ENCODE results near the gene RNF103.

RNF103 gene

DNA sequence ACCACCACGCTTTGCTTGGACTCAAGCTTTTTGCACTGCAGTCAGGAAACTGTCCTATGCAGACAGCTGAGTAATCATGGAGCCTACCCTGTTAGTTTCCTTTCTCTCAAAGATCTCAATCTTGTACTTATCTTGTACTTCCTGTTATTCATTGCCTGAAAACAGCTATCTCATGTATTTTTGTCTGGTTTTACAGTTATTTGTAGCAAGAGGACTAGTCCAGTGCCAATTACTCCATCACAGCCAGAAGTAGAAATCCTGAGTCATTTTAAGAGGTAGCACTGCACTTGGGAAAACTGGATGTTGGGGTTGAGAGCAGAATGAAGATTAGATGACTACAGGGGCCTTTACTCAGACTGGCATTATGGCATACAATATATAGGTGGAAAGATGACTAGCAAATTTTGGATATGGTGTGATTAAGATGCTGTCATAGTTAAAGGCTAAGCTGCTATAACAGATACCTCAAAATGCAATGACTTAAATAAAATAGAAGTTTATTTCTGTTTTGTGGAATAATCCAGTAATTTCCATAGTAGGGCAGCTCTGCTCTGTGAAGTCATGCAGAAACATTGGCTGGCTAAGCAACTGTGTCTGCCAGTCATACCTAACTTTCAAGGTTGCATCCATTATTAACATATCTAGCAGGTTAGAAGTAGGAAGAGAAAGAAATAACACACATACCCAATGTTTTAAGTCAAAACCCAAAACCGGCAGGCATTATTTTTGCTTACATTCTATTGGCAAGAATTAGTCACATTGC is 39.3 kb downstream of the RNF103 start:
- Histone ChIP-seq H3K4me2 (ENCODE audit: low read length) (peak overlapping the region; percentile 17; the same call in 1 of the 2 replicates), H2AFZ (ENCODE audit: low read depth, low read length) (peak overlapping the region; percentile 78), H3K9me3 (ENCODE audit: insufficient read depth, low read length) (no peaks in the 10 kb centered on the region)

DNA sequence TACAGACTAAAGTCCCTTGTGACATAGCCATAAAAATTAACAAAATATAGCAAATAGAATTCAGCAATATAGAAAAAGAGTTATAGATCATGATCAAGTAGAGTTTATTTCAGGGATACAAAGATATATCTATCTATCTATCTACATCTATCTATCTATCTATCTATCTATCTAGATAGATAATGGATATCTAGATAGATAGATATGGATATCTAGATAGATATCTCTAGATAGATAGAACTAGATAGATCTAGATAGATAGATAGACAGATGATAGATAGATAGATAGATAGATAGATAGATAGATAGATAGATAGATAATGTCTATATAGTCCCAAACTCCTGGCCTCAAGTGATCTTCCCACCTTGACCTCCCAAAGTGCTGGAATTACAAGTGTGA is 43.1 kb downstream of the RNF103 start:
- H3K4me1 ChIP-seq (ENCODE audit: low read length): peaks cover 7% of the 10 kb centered on the region
- no peaks in the 10 kb centered on the region for H3K36me3 ChIP-seq (replicated peaks; ENCODE audit: low read depth, low read length)
- no peaks in the 10 kb centered on the region for H3K79me2 ChIP-seq (ENCODE audit: low read length)
- no peak for TF ChIP-seq EZH2phosphoT487 (IDR thresholded peaks at IDR 0.05; ENCODE audit: low read depth)
- TF ChIP-seq, protein P1, sequence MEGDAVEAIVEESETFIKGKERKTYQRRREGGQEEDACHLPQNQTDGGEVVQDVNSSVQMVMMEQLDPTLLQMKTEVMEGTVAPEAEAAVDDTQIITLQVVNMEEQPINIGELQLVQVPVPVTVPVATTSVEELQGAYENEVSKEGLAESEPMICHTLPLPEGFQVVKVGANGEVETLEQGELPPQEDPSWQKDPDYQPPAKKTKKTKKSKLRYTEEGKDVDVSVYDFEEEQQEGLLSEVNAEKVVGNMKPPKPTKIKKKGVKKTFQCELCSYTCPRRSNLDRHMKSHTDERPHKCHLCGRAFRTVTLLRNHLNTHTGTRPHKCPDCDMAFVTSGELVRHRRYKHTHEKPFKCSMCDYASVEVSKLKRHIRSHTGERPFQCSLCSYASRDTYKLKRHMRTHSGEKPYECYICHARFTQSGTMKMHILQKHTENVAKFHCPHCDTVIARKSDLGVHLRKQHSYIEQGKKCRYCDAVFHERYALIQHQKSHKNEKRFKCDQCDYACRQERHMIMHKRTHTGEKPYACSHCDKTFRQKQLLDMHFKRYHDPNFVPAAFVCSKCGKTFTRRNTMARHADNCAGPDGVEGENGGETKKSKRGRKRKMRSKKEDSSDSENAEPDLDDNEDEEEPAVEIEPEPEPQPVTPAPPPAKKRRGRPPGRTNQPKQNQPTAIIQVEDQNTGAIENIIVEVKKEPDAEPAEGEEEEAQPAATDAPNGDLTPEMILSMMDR (IDR thresholded peaks at IDR 0.05; ENCODE audit: low read depth, low read length): no peak
- H2AFZ ChIP-seq (ENCODE audit: low read depth, low read length): no peak overlapping the region
- no peak overlapping the region for H3K27ac ChIP-seq (ENCODE audit: low read length)
- H4K20me1 ChIP-seq (ENCODE audit: insufficient read depth, low read length): no peaks in the 10 kb centered on the region
- no peaks in the 10 kb centered on the region for H3K27me3 ChIP-seq (ENCODE audit: low read depth, low read length)
- no peak overlapping the region for H3K9ac ChIP-seq (ENCODE audit: low read length)
- H3K4me2 ChIP-seq (ENCODE audit: low read length): no peak overlapping the region
- 0 out of 2 replicates have a peak, but pooled peaks cover 5% of the 10 kb centered on the region for H3K9me3 ChIP-seq (ENCODE audit: insufficient read depth, low read length)
- no peak overlapping the region for H3K4me3 ChIP-seq (ENCODE audit: low read length)

More for the DNA sequence above, 39.3 kb downstream of the RNF103 start:
- Histone ChIP-seq H3K9ac (ENCODE audit: low read length) (no peak overlapping the region), H3K27me3 (ENCODE audit: low read depth, low read length) (no peaks in the 10 kb centered on the region), H4K20me1 (ENCODE audit: insufficient read depth, low read length) (no peaks in the 10 kb centered on the region), H3K79me2 (ENCODE audit: low read length) (no peaks in the 10 kb centered on the region), H3K27ac (ENCODE audit: low read length) (no peak overlapping the region), H3K36me3 (replicated peaks; ENCODE audit: low read depth, low read length) (no peaks in the 10 kb centered on the region), H3K4me1 (ENCODE audit: low read length) (peaks cover 7% of the 10 kb centered on the region), H3K4me3 (ENCODE audit: low read length) (no peak overlapping the region)
- TF ChIP-seq, protein P1 (IDR thresholded peaks at IDR 0.05; ENCODE audit: low read depth, low read length): no peak
- TF ChIP-seq EZH2phosphoT487 (IDR thresholded peaks at IDR 0.05; ENCODE audit: low read depth): no peak

DNA sequence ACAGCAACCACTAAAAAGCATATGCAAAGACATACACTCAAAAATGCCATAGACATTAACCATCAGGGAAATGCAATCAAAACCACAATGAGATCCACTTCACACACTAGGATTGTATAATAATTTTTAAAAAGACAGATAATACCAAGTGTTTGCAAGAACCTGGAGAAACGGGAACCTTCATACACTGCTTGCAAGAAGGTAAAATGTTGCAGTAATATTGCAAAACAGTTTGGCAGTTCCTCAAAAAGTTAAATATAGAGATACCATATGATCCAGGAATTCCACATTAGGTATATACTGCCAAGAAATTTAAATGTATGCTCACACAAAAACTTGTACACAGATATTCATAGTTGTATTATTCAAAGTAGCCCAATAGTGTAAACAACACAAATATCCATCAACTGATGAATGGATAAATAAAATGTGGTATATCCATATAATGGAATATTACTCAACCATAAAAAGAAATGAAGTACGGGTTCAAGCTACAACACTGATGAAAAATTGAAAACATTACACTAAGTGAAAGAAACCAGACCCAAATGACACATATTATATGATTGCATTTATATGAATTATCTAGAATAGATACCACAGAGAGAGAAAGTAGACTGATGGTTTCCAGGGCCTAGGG is 45.7 kb downstream of the RNF103 start:
- Histone ChIP-seq H4K20me1 (ENCODE audit: insufficient read depth, low read length) (no peaks in the 10 kb centered on the region), H3K4me1 (ENCODE audit: low read length) (no peaks in the 10 kb centered on the region), H3K9me3 (ENCODE audit: insufficient read depth, low read length) (0 out of 2 replicates have a peak, but pooled peaks cover 5% of the 10 kb centered on the region), H3K27ac (ENCODE audit: low read length) (no peak overlapping the region), H3K4me3 (ENCODE audit: low read length) (no peak overlapping the region), H3K79me2 (ENCODE audit: low read length) (no peaks in the 10 kb centered on the region), H3K36me3 (replicated peaks; ENCODE audit: low read depth, low read length) (no peaks in the 10 kb centered on the region), H3K4me2 (ENCODE audit: low read length) (no peak overlapping the region), H3K27me3 (ENCODE audit: low read depth, low read length) (no peaks in the 10 kb centered on the region), H2AFZ (ENCODE audit: low read depth, low read length) (no peak overlapping the region), H3K9ac (ENCODE audit: low read length) (no peak overlapping the region)
- TF ChIP-seq, protein P1 (IDR thresholded peaks at IDR 0.05; ENCODE audit: low read depth, low read length): no peak
- TF ChIP-seq EZH2phosphoT487 (IDR thresholded peaks at IDR 0.05; ENCODE audit: low read depth): no peak

DNA sequence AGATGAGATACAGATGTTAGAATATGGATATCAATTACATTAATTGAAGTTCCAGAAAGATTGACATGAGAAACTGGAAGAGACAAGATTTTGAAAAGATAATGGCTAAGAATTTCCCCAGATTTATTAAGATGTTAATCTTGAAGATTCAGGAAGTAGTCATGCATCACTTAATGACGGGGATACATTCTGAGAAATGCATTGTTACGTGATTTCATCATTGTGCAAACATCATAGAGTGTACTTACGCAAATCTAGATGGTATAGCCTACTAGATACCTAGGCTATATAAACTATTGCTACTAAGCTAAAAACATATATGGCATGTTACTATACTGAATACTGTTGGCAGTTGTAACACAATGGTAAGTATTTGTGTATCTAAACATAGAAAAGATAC is 53.6 kb downstream of the RNF103 start:
- TF ChIP-seq, protein P1 (IDR thresholded peaks at IDR 0.05; ENCODE audit: low read depth, low read length): no peak
- no peak for TF ChIP-seq EZH2phosphoT487 (IDR thresholded peaks at IDR 0.05; ENCODE audit: low read depth)
- H3K9me3 ChIP-seq (ENCODE audit: insufficient read depth, low read length): no peaks in the 10 kb centered on the region
- no peak overlapping the region for H3K27ac ChIP-seq (ENCODE audit: low read length)
- no peak overlapping the region for H3K4me3 ChIP-seq (ENCODE audit: low read length)
- no peak overlapping the region for H3K9ac ChIP-seq (ENCODE audit: low read length)
- H3K36me3 ChIP-seq (replicated peaks; ENCODE audit: low read depth, low read length): no peaks in the 10 kb centered on the region
- no peaks in the 10 kb centered on the region for H3K4me1 ChIP-seq (ENCODE audit: low read length)
- no peaks in the 10 kb centered on the region for H3K27me3 ChIP-seq (ENCODE audit: low read depth, low read length)
- no peaks in the 10 kb centered on the region for H4K20me1 ChIP-seq (ENCODE audit: insufficient read depth, low read length)
- H2AFZ ChIP-seq (ENCODE audit: low read depth, low read length): no peak overlapping the region
- no peak overlapping the region for H3K4me2 ChIP-seq (ENCODE audit: low read length)
- no peaks in the 10 kb centered on the region for H3K79me2 ChIP-seq (ENCODE audit: low read length)

All from OCI-LY3 (cell line).